Glomerular visceral epithelial cell (primary cell): ENCODE measurements around the gene SLC29A3.

ENCODE experiments used
- DNase-seq: peaks from one replicate; pipeline ENCODE4 v3.0.0-alpha.2; 2016; ENCODE audit errors: extremely low spot score

Gene SLC29A3

GRCh38 chr10:71300555-71301370, 18.3 kb upstream of the SLC29A3 start:
- no peak for DNase-seq

- no peak for DNase-seq
Measured at GRCh38 chr10:71301371-71301916, 17.6 kb upstream of the SLC29A3 start.

- DNase-seq = no peak
Measured at GRCh38 chr10:71302451-71302850, 16.6 kb upstream of the SLC29A3 start.

GRCh38 chr10:71302874-71303568, 16.0 kb upstream of the SLC29A3 start:
- peak; percentile 34 for DNase-seq

- DNase-seq = no peak
Measured at GRCh38 chr10:71303569-71303907, 15.5 kb upstream of the SLC29A3 start.

GRCh38 chr10:71304914-71305313, 14.1 kb upstream of the SLC29A3 start:
- DNase-seq = no peak

- no peak for DNase-seq
Measured at GRCh38 chr10:71306979-71307378, 12.1 kb upstream of the SLC29A3 start.

- no peak for DNase-seq
Measured at GRCh38 chr10:71307469-71308085, 11.5 kb upstream of the SLC29A3 start.

- DNase-seq = no peak
Measured at GRCh38 chr10:71308244-71308643, 10.8 kb upstream of the SLC29A3 start.

- no peak for DNase-seq
Measured at GRCh38 chr10:71308985-71309384, 10.1 kb upstream of the SLC29A3 start.

GRCh38 chr10:71309919-71310318, 9.1 kb upstream of the SLC29A3 start:
- no peak for DNase-seq

GRCh38 chr10:71312220-71312619, 6.8 kb upstream of the SLC29A3 start:
- DNase-seq = no peak

- DNase-seq = no peak
Measured at GRCh38 chr10:71312811-71313789, 6.0 kb upstream of the SLC29A3 start.

GRCh38 chr10:71314028-71314693, 4.9 kb upstream of the SLC29A3 start:
- peak; percentile 39 for DNase-seq

- no peak for DNase-seq
Measured at GRCh38 chr10:71314694-71315225, 4.3 kb upstream of the SLC29A3 start.

GRCh38 chr10:71316056-71316785, 2.8 kb upstream of the SLC29A3 start:
- no peak for DNase-seq

- DNase-seq = no peak
Measured at GRCh38 chr10:71316786-71317160, 2.3 kb upstream of the SLC29A3 start.

GRCh38 chr10:71317739-71318138, 1.3 kb upstream of the SLC29A3 start:
- DNase-seq = no peak

- no peak for DNase-seq
Measured at GRCh38 chr10:71319800-71320392, 837 bp downstream of the SLC29A3 start.

- no peak for DNase-seq
Measured at GRCh38 chr10:71320592-71320991, 1.5 kb downstream of the SLC29A3 start.
